Measurements from ENCODE around the gene EIF5B. TPM values are rescaled to one million over a fixed set of nuclear protein-coding genes. Genes with fewer than 3 reads are reported as not detected.

The EIF5B gene
- total and polyA plus RNA-seq, 12 donors = 64.5 to 176 (median 91.8) TPM

DNA sequence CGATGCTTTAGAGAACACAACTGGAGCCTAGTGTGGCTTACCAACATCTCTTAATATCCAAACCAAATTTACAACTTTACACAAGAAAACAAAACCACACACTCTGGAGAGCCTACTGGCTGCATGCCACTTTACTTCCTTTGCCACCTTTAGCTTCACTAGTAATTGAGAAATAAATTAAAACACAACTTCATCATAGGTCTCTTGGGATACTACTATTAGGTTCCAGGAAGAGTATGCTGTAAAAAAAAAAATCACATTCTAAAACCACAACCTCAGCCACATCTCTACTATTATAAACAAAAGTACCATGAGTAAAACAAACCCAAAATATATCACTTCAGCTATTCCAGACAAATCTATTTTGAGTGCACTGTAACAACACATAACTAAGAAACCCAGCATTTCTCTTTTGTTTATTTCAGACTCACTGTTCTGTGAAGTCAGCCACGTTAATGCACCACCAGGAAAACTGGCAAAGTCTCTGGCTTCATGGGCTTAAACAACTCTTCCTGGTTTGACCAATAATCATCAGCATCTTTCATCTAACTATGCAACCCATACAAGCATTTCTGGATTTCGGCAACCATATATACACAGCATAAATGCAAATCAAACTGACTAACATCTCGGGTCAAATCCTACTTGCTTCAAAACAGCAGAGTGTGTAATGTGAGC, 93.6 kb downstream of the EIF5B start:
- ATAC-seq = no peak
- intact Hi-C loops (cut with DNase I) = no loop called here
- peak overlapping the region in 1 of 10 donors; percentile 6 for H3K27ac ChIP-seq
- TF ChIP-seq, protein P1, sequence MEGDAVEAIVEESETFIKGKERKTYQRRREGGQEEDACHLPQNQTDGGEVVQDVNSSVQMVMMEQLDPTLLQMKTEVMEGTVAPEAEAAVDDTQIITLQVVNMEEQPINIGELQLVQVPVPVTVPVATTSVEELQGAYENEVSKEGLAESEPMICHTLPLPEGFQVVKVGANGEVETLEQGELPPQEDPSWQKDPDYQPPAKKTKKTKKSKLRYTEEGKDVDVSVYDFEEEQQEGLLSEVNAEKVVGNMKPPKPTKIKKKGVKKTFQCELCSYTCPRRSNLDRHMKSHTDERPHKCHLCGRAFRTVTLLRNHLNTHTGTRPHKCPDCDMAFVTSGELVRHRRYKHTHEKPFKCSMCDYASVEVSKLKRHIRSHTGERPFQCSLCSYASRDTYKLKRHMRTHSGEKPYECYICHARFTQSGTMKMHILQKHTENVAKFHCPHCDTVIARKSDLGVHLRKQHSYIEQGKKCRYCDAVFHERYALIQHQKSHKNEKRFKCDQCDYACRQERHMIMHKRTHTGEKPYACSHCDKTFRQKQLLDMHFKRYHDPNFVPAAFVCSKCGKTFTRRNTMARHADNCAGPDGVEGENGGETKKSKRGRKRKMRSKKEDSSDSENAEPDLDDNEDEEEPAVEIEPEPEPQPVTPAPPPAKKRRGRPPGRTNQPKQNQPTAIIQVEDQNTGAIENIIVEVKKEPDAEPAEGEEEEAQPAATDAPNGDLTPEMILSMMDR (IDR thresholded peaks at IDR 0.05) = no peak
- H3K36me3 ChIP-seq = peaks cover 0 to 95% (median 22%) of the 10 kb centered on the region in 9 donors
- H3K4me3 ChIP-seq = no peak overlapping the region
- peaks cover 0 to 14% (median 7%) of the 10 kb centered on the region in 9 donors for H3K4me1 ChIP-seq
- 76 to 79% methylated on average over 4 of the region's 4 CpGs for WGBS, 2 donors
- no peak for DNase-seq
- no peaks in the 10 kb centered on the region for H3K9me3 ChIP-seq
- H3K27me3 ChIP-seq = no peaks in the 10 kb centered on the region

DNA sequence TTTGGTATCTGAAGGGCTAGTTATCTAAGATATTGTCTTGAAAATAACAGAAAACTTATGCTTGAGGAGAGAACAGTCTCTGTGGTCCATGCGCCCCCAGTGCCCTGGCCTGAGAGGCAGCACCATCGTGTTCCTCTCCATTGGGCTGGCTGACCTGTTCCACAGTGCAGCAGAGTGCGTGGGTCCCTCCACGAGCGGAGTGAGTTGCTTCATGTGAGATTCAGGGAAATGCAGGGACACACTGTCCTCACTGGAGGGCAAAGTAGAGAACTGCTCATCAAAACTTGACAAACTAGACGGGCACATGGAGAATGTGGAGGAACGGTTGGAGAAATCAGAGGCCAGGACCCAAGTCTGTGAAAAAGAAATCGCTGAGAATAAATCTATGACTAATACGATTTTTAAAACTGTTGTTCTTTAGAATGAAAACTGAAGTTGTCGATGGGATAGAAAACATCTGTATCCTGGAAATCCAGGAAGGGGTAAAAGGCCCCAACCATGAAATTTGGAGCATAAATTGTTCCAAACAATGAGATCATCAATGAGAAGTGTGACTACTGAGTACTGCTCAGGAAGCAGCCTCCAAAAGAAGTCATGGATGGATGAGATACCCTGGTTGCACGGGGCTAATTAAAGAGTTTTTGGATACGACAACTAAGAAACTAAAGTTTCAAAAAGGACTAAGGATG, 94.5 kb downstream of the EIF5B start:
- Histone ChIP-seq H3K4me1 (peaks cover 0 to 14% (median 7%) of the 10 kb centered on the region in 9 donors), H3K27me3 (no peaks in the 10 kb centered on the region), H3K9me3 (no peaks in the 10 kb centered on the region), H3K36me3 (peaks cover 0 to 94% (median 22%) of the 10 kb centered on the region in 9 donors), H3K4me3 (no peak overlapping the region), H3K27ac (peak overlapping the region in 1 of 10 donors; percentile 6)
- DNase-seq (no peak), ATAC-seq (peak in 4 of 8 donors; percentile 24 to 47 (median 29))
- intact Hi-C loops (cut with DNase I) = no loop called here
- 83 to 85% methylated on average over 12 of the region's 12 CpGs for WGBS, 2 donors
- TF ChIP-seq, protein P1 (IDR thresholded peaks at IDR 0.05) = no peak

DNA sequence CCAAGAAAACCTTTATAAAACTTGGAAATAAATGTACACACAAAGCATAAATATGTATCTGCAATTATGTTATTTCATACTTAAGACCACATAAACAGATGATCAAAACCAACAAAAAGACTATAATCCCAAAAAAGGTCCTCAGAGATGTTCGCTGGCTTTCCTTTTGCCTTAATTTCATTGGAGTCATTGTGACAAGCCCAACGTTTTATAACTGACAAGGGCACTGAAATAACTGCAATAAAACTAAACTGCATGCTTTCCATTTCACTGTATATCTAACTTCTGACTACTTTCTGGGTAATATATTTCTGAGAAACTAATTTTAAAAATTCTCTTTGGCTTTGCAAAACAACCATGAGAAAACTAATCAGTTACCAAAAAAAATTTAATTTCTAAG, 96.2 kb downstream of the EIF5B start:
- ATAC-seq = no peak
- no peak overlapping the region for H3K27ac ChIP-seq
- intact Hi-C loops (cut with DNase I) = no loop called here
- TF ChIP-seq, protein P1 (IDR thresholded peaks at IDR 0.05) = no peak
- H3K36me3 ChIP-seq = peaks cover 0 to 94% (median 22%) of the 10 kb centered on the region in 9 donors
- 77 to 79% methylated on average over 2 of the region's 2 CpGs for WGBS, 2 donors
- no peak overlapping the region for H3K4me3 ChIP-seq
- peaks cover 0 to 14% (median 7%) of the 10 kb centered on the region in 9 donors for H3K4me1 ChIP-seq
- DNase-seq = no peak
- no peaks in the 10 kb centered on the region for H3K9me3 ChIP-seq
- H3K27me3 ChIP-seq = no peaks in the 10 kb centered on the region

DNA sequence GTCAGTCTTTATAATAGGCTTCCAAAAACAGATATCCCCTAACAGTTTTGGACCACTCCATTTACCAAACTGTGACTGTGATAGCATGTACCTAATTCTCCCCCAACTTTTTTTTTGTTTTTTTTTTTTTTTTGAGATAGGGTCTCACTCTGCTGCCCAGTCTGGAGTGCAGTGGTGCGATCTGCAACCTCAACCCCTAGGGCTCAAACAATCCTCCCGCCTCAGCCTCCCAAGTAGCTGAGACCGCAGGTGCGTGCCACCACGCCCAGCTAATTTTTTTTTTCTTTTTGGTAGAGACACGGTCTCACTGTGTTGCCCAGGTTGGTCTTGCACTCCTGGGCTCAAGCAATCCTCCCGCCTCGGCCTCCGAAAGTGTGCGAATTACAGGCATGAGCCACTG, 99.7 kb downstream of the EIF5B start:
- WGBS, 2 donors = 96 to 97% methylated on average over 10 of the region's 10 CpGs
- H3K36me3 ChIP-seq = peaks cover 0 to 94% (median 18%) of the 10 kb centered on the region in 9 donors

More for the DNA sequence above, 99.7 kb downstream of the EIF5B start:
- H3K4me1 ChIP-seq = no peaks in the 10 kb centered on the region
- no peaks in the 10 kb centered on the region for H3K27me3 ChIP-seq
- no peaks in the 10 kb centered on the region for H3K9me3 ChIP-seq
- H3K4me3 ChIP-seq = no peak overlapping the region
- intact Hi-C loops (cut with DNase I) = no loop called here
- TF ChIP-seq, protein P1 (IDR thresholded peaks at IDR 0.05) = no peak
- H3K27ac ChIP-seq = no peak overlapping the region
- ATAC-seq (no peak), DNase-seq (no peak)

All from heart right ventricle (tissue), 16 donors.